ENCODE data around the gene SERPINB12. TPM values are rescaled to one million over a fixed set of nuclear protein-coding genes. Genes with fewer than 3 reads are reported as not detected.
A peak's percentile ranks its signal among the peaks of the same experiment; 100 is the strongest.

Gene SERPINB12
- total RNA-seq, 1 experiment from 2014 or later, result not detected

- DNase-seq, result no peak
- H4K20me1 ChIP-seq (ENCODE audit: control insufficient read depth, insufficient read depth, insufficient read length), result no peaks in the 10 kb centered on the region
- H3K79me2 ChIP-seq (ENCODE audit: insufficient read depth, low read length), result no peaks in the 10 kb centered on the region
- H4K8ac ChIP-seq (replicated peaks; ENCODE audit: insufficient read length, low read depth, low read length), result no peak overlapping the region
- H3K18ac ChIP-seq (ENCODE audit: insufficient read length, low read depth, low read length), result no peak overlapping the region
- H3K27me3 ChIP-seq (ENCODE audit: insufficient read depth, low read length), result no peaks in the 10 kb centered on the region
- no peak overlapping the region for H3K9ac ChIP-seq (ENCODE audit: extremely low read depth, insufficient read length, low read length)
- H3K23me2 ChIP-seq (ENCODE audit: insufficient read length, low read depth, low read length, poor library complexity, severe bottlenecking), result peaks cover 2% of the 10 kb centered on the region
- H3K79me1 ChIP-seq (ENCODE audit: insufficient read depth, low read depth, low read length, poor library complexity, severe bottlenecking), result no peaks in the 10 kb centered on the region
- peak overlapping the region; percentile 82 for H2AFZ ChIP-seq (ENCODE audit: low read length)
- H3K27ac ChIP-seq (ENCODE audit: insufficient read length, low read depth, low read length), result no peak overlapping the region
- H3K14ac ChIP-seq (ENCODE audit: insufficient read depth, low read length), result no peak overlapping the region
- no peaks in the 10 kb centered on the region for H3K9me3 ChIP-seq (ENCODE audit: control insufficient read depth, low read depth, low read length)
- no peak overlapping the region for H2BK15ac ChIP-seq (ENCODE audit: low read depth, low read length)
- no peak overlapping the region for H3K23ac ChIP-seq (ENCODE audit: insufficient read length, low read depth, low read length)
- H4K91ac ChIP-seq (ENCODE audit: insufficient read length, low read depth, low read length), result no peak overlapping the region
- H3K4ac ChIP-seq (ENCODE audit: low read depth, low read length), result no peak overlapping the region
- peaks cover 6% of the 10 kb centered on the region; the same call in 1 of the 2 replicates for H3K4me1 ChIP-seq (ENCODE audit: insufficient read depth, low read length)
- TF ChIP-seq CTCF (conservative IDR thresholded peaks at IDR 0.05), result no peak
- no peak overlapping the region for H2BK120ac ChIP-seq (ENCODE audit: low read depth, low read length, poor library complexity, severe bottlenecking)
- H2BK12ac ChIP-seq (ENCODE audit: insufficient read length, low read depth, low read length), result no peak overlapping the region
- H3K27me3 Mint-ChIP-seq (ENCODE audit: low read depth), result no peaks in the 10 kb centered on the region; the same call in 1 of the 2 replicates
- peak overlapping the region; percentile 19 to 89 (median 83); a peak in 5 of 7 replicates for H3K27ac Mint-ChIP-seq
- H3K9me3 Mint-ChIP-seq, result no peaks in the 10 kb centered on the region
- no peak overlapping the region for H2BK20ac ChIP-seq (ENCODE audit: low read depth, low read length, poor library complexity, severe bottlenecking)
- H3K36me3 Mint-ChIP-seq (ENCODE audit: insufficient read depth in 1 of 3, low read depth in 3 of 3), result no peaks in the 10 kb centered on the region
- no peak overlapping the region for H2AK5ac ChIP-seq (ENCODE audit: insufficient read length, low read length)
- H3K4me3 Mint-ChIP-seq, result peak overlapping the region in 1 of 2 experiments; percentile 6; a peak in 1 of 5 replicates
- peak overlapping the region; percentile 34 for H3K4me2 ChIP-seq (ENCODE audit: insufficient read depth, insufficient read length, low read length)
- H3K4me1 Mint-ChIP-seq, result peaks cover 51 to 56% of the 10 kb centered on the region in 2 experiments
- H3T11ph ChIP-seq (ENCODE audit: low read length), result no peak overlapping the region
- no CpG with 5 or more reads among the region's 6 CpGs for WGBS (ENCODE audit: extremely low coverage, insufficient read length, low lambda C conversion rate)
- no peak overlapping the region for H4K5ac ChIP-seq (ENCODE audit: insufficient read length, low read depth, low read length)
- no peak overlapping the region for H2BK5ac ChIP-seq (ENCODE audit: insufficient read length, low read length)
- H3K56ac ChIP-seq (ENCODE audit: insufficient read length, low read depth, low read length), result no peak overlapping the region
Observed at GRCh38 chr18:63514326-63514725, 27.8 kb upstream of the SERPINB12 start.
